Osteocyte (in vitro differentiated cells): ENCODE measurements around the gene CCL25. TPM values are rescaled to one million over a fixed set of nuclear protein-coding genes. Genes with fewer than 3 reads are reported as not detected.

Source experiments
- DNase-seq: peaks from one replicate; pipeline ENCODE4 v3.0.0; 2021; ENCODE audit warnings: mixed read lengths; ENCODE audit not compliant: unreplicated experiment; ENCODE audit errors: extremely low spot score
- H3K27ac Mint-ChIP-seq: one replicate; pipeline ENCODE4 v1.8.0; 2021; ENCODE audit warnings: mild to moderate bottlenecking, mixed read lengths; ENCODE audit not compliant: unreplicated experiment
- H3K27me3 Mint-ChIP-seq: one replicate; pipeline ENCODE4 v1.8.0; 2021; ENCODE audit warnings: mixed read lengths; ENCODE audit not compliant: unreplicated experiment
- H3K36me3 Mint-ChIP-seq: one replicate; pipeline ENCODE4 v1.8.0; 2021; ENCODE audit warnings: mixed read lengths; ENCODE audit not compliant: unreplicated experiment
- H3K4me1 Mint-ChIP-seq: one replicate; pipeline ENCODE4 v1.8.0; 2021; ENCODE audit warnings: mixed read lengths; ENCODE audit not compliant: unreplicated experiment
- H3K4me3 Mint-ChIP-seq: one replicate; pipeline ENCODE4 v1.8.0; 2021; ENCODE audit warnings: mild to moderate bottlenecking, moderate library complexity, mixed read lengths; ENCODE audit not compliant: unreplicated experiment
- H3K9me3 Mint-ChIP-seq: one replicate; pipeline ENCODE4 v1.8.0; 2021; ENCODE audit warnings: mixed read lengths; ENCODE audit not compliant: unreplicated experiment
- CTCF ChIP-seq: fragments of 200-600 bp; sonication (generic); IDR thresholded peaks from 2 replicates; pipeline ENCODE4 v1.5.0; 2021; ENCODE audit warnings: antibody characterized with exemption, mild to moderate bottlenecking, moderate library complexity
- total RNA-seq: library from RNA; stranded (reverse); gene quantifications from 2 replicates; pipeline ENCODE4 v1.2.1, GENCODE V29; 2021

The CCL25 gene
- total RNA-seq, 1 donor from 2014 or later, result not detected

GRCh38 chr19:8089664-8090601, 37.4 kb downstream of the CCL25 start:
- no peak for TF ChIP-seq CTCF
- Mint-ChIP-seq H3K36me3 (no peaks in the 10 kb centered on the region), H3K27me3 (no peaks in the 10 kb centered on the region), H3K4me3 (no peak overlapping the region), H3K4me1 (peaks cover 4% of the 10 kb centered on the region), H3K27ac (no peak overlapping the region), H3K9me3 (no peaks in the 10 kb centered on the region)
- DNase-seq, result no peak

- TF ChIP-seq CTCF, result no peak
- Mint-ChIP-seq H3K36me3 (no peaks in the 10 kb centered on the region), H3K9me3 (no peaks in the 10 kb centered on the region), H3K27me3 (no peaks in the 10 kb centered on the region), H3K4me1 (peaks cover 1% of the 10 kb centered on the region), H3K4me3 (no peak overlapping the region), H3K27ac (no peak overlapping the region)
- no peak for DNase-seq
Observed at GRCh38 chr19:8090950-8091349, 38.4 kb downstream of the CCL25 start.

GRCh38 chr19:8093740-8094139, 41.2 kb downstream of the CCL25 start:
- no peak overlapping the region for H3K27ac Mint-ChIP-seq
- no peaks in the 10 kb centered on the region for H3K27me3 Mint-ChIP-seq
- H3K36me3 Mint-ChIP-seq, result no peaks in the 10 kb centered on the region
- no peaks in the 10 kb centered on the region for H3K4me1 Mint-ChIP-seq
- no peak for TF ChIP-seq CTCF
- H3K9me3 Mint-ChIP-seq, result peaks cover 4% of the 10 kb centered on the region
- no peak overlapping the region for H3K4me3 Mint-ChIP-seq
- DNase-seq, result no peak

GRCh38 chr19:8094336-8094735, 41.8 kb downstream of the CCL25 start:
- no peak for TF ChIP-seq CTCF
- no peaks in the 10 kb centered on the region for H3K27me3 Mint-ChIP-seq
- no peaks in the 10 kb centered on the region for H3K36me3 Mint-ChIP-seq
- no peak overlapping the region for H3K4me3 Mint-ChIP-seq
- no peak overlapping the region for H3K27ac Mint-ChIP-seq
- H3K4me1 Mint-ChIP-seq, result no peaks in the 10 kb centered on the region
- DNase-seq, result no peak
- peaks cover 4% of the 10 kb centered on the region for H3K9me3 Mint-ChIP-seq

GRCh38 chr19:8095354-8095886, 42.9 kb downstream of the CCL25 start:
- Mint-ChIP-seq H3K36me3 (no peaks in the 10 kb centered on the region), H3K4me1 (no peaks in the 10 kb centered on the region), H3K27me3 (no peaks in the 10 kb centered on the region), H3K9me3 (peaks cover 4% of the 10 kb centered on the region), H3K27ac (no peak overlapping the region), H3K4me3 (no peak overlapping the region)
- DNase-seq, result no peak
- TF ChIP-seq CTCF, result no peak
